Superior temporal gyrus (tissue), 1 donor: ENCODE measurements around the gene CTNND2.

Experiments
- DNase-seq: peaks from one replicate; pipeline ENCODE4 v3.0.0-alpha.2; 2016; ENCODE audit errors: extremely low spot score

CTNND2 gene

DNA sequence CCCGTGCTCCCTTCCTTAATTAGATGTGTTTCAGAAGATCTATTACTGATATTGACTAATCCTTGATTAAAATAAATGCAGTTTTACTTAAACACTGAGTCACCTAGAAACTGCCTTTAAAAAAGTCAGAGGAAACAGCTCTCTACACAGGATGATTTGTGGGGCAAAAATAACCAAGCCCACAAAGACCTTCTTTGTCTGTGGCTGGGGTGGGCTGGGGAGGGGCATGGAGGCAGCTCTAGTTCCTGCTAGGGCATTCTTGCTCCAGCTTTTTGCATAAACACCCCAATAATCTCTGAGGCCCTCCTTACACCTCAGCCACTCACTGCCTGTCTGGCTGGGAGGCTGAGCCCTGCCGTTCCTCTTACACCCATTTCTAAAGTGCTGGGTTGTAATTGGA, 915.6 kb downstream of the CTNND2 start:
- DNase-seq = peak; percentile 24

- peak; percentile 40 for DNase-seq
Observed at GRCh38 chr5:10987925-10988504, 916.2 kb downstream of the CTNND2 start.

DNA sequence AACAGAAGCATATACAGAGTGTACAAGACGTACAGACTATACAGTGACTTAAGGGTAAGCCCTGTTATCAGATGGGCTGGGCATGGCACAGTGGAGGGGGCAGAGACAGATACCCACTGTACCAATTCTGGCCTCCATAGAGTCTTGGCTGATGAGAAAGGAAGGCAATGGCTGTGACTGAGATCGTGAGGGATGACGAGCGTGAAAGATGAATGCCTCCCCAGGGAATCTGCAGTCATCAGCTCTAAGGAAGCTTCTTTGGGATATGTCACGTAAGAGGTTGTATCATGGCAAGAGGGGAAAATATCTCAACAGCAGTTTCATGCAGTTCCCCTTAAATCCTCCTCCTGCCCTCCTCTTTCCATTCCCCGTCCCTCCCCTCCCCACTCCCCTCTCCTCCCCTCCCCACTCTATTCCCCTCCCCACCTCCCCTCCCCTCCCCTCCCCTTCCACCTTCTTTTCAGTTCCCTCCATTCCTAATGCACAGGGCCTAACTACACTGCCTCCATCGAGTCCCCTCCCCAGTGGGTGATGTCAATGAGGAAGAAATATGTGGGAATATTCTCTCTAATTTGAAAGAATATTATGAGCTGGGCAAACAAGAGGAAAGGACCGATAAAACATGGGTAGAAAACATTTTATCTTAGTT, 916.8 kb downstream of the CTNND2 start:
- DNase-seq = no peak

GRCh38 chr5:10985721-10986110, 918.5 kb downstream of the CTNND2 start:
- no peak for DNase-seq

- no peak for DNase-seq
Observed at GRCh38 chr5:10985091-10985720, 919.0 kb downstream of the CTNND2 start.

- DNase-seq = no peak
Observed at GRCh38 chr5:10984021-10984715, 920.1 kb downstream of the CTNND2 start.

DNA sequence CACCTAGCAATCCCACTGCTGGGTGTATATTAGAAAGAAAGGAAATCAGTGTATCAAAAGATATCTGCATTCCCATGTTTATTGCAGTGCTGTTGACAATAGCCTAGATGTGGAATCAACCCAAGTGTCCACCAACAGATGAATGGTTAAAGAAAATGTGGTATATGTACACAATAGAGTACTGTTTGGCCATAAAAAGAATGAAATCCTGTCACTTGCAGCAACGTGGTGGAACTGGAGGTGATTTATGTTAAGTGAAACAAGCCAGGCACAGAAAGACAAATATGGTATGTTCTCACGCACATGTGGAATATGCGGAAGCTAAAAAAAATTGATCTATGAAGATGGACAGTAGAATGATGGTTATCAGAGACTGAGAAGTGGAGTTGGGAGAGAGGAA, 921.6 kb downstream of the CTNND2 start:
- DNase-seq = no peak

- no peak for DNase-seq
Observed at GRCh38 chr5:10981932-10982331, 922.3 kb downstream of the CTNND2 start.

DNA sequence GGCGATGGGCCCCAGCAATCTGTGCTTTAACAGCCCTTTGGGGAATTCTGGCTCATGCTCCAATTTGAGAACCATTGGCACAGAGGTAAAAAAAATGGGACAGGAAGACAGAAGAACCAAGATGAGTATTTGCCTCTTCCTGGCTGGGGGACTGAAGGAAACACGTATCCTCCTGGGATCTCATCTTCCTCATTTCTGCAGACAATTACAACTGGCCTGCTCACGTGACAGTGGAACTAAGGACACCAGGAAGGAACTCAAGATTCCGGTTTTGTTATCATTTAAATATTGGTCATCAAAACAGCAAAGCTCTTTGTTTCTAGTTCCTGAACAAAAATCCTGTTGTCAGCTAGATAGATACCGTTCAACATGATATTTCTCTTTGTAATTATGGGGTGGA, 927.2 kb downstream of the CTNND2 start:
- no peak for DNase-seq

DNA sequence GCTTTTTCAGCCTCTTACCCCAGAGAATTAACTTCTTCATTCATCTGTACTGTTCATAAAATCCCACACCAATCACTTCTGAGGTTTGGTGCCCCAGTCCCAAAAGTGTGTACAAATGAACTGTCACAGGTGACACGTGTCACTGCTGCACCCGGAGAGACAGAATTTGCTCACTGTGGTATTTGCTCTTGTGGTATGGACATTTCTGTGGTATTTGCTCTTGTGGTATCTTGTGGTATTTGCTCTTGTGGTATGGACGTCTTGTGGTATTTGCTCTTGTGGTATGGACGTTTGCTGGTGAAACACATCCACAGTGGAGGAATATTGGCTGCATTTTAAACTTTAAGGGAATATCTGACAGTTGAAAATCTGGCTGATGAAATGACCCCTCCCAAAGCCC, 928.3 kb downstream of the CTNND2 start:
- DNase-seq = no peak

DNA sequence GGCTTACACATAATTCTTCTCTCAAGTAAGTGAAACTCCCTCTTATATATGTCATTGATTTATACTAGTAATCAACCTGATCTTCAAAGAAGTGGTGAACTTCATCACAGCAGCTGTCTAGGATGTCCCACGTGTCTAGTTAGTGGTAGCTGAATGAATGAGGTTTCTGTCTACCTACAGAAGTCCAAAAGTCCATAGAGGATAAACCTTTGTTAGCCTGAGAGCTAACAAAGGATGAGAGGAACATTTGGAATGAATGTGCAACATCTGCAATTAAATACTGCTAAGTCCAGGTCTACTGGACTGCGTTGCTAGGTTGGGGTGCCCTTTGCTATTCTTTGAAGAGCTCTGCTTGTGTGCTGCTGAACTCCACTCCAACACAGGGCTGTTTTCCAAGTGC, 929.4 kb downstream of the CTNND2 start:
- no peak for DNase-seq

GRCh38 chr5:10973316-10973715, 930.9 kb downstream of the CTNND2 start:
- DNase-seq = no peak

GRCh38 chr5:10969684-10970180, 934.5 kb downstream of the CTNND2 start:
- DNase-seq = no peak

- no peak for DNase-seq
Observed at GRCh38 chr5:10964806-10965205, 939.4 kb downstream of the CTNND2 start.

GRCh38 chr5:10958728-10959127, 945.5 kb downstream of the CTNND2 start:
- no peak for DNase-seq

DNA sequence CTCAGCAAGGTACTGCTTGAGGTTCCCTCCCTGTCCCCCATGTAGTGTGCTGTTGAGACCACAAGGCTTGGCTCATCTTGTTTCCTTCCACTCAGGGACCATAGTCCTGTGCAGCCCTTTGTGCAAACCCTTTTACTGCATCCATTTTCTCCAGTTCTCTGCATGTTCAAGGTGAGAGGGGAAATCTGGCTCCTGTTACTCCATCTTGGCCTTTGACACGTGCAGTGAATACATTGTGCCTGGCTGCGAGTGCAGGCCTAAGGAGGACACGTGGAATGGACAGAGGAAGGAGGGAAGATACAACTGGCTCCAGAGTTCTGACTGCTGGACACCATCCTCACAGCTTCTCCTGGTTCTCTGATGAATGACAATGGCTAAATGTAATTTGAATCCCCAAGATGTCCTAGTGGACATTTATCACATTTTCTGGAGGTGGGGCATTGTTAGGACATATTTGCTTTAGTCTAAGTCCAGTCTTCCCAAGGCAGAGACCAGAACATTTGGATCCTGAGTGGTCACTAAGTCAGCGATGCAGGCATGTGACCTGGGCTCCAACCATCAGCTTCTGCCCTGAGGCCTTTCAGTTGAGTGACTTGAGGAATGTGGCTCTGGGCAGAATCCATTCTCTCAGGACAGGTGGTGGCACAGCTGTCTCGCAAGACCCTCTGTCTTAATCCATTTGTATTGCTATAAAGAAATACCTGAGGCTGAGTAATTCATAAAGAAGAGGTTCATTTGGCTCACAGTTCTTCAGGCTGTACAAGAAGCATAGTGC, 954.2 kb downstream of the CTNND2 start:
- no peak for DNase-seq

- no peak for DNase-seq
Observed at GRCh38 chr5:10946050-10946449, 958.2 kb downstream of the CTNND2 start.

DNA sequence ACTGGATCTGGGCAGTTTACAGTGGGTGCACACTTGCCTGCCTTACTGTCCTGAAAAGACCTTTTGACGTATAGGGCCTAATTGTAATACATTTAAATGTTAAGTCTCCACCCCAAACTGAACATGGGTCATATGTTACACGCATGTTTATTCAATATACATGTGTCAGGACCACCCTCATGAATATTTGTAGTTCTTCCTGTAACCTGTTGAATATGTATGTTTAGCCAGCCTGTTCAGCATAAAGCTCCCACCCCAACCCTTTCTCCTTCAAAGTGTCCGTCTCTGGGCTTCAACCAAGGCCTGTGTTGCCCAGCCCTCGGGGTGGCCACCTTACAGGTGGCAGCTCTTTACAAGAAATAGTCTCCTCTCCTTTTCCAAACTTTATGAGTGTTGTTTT, 962.3 kb downstream of the CTNND2 start:
- DNase-seq = no peak

GRCh38 chr5:10936081-10936855, 968.0 kb downstream of the CTNND2 start:
- no peak for DNase-seq

- no peak for DNase-seq
Observed at GRCh38 chr5:10935536-10935935, 968.7 kb downstream of the CTNND2 start.

- no peak for DNase-seq
Observed at GRCh38 chr5:10934783-10935355, 969.4 kb downstream of the CTNND2 start.
